GM18951 (cell line): ENCODE measurements around the gene LGALS9.
"Not testable (repeated sequence)": the region's sequence is repeated elsewhere in the genome, so short reads cannot be mapped to it uniquely, and the experiment has no call there.

ENCODE experiments used
- POLR2A ChIP-seq: IDR thresholded peaks from 4 replicates; pipeline ENCODE4 v1.6.1; 2011; ENCODE audit warnings: mild to moderate bottlenecking; ENCODE audit not compliant: insufficient read length, insufficient read depth; ENCODE audit errors: extremely low read depth
- in situ Hi-C: fragments of 300-500 bp; cut with MboI; formaldehyde crosslinking; loops from one replicate; pipeline ENCODE4 v1.12.0; 2022; ENCODE audit warnings: low sequenced_read_pairs, mixed read lengths, inconsistent platforms; ENCODE audit not compliant: unreplicated experiment

LGALS9 gene

GRCh38 chr17:27660436-27660835 lies 29.4 kb downstream of the LGALS9 start:
- no peak for TF ChIP-seq POLR2A
- in situ Hi-C loops: loop anchor here (10.0 kb wide), 1 partner anchor 84 kb away; no protein-coding TSS in a partner anchor

GRCh38 chr17:27663936-27664605 lies 33.1 kb downstream of the LGALS9 start:
- in situ Hi-C loops: loop anchor here (10.0 kb wide), 1 partner anchor 81 kb away; no protein-coding TSS in a partner anchor
- TF ChIP-seq POLR2A: no peak

- TF ChIP-seq POLR2A: no peak
- in situ Hi-C loops: loop anchor here (10.0 kb wide), 1 partner anchor 80 kb away; no protein-coding TSS in a partner anchor
These were observed 33.6 kb downstream of the LGALS9 start for GRCh38 chr17:27664606-27664965.

GRCh38 chr17:27665549-27665948 lies 34.6 kb downstream of the LGALS9 start:
- in situ Hi-C loops: loop anchor here (10.0 kb wide), 1 partner anchor 79 kb away; no protein-coding TSS in a partner anchor
- no peak for TF ChIP-seq POLR2A

GRCh38 chr17:27666270-27666669 lies 35.3 kb downstream of the LGALS9 start:
- in situ Hi-C loops: loop anchor here (10.0 kb wide), 1 partner anchor 79 kb away; no protein-coding TSS in a partner anchor

- in situ Hi-C loops: loop anchor here (10.0 kb wide), 1 partner anchor 78 kb away; no protein-coding TSS in a partner anchor
- TF ChIP-seq POLR2A: no peak
These were observed 36.0 kb downstream of the LGALS9 start for GRCh38 chr17:27666831-27667560.

GRCh38 chr17:27667656-27668487 lies 36.9 kb downstream of the LGALS9 start:
- in situ Hi-C loops: loop anchor here (10.0 kb wide), 1 partner anchor 77 kb away; no protein-coding TSS in a partner anchor
- TF ChIP-seq POLR2A: no peak

- in situ Hi-C loops: loop anchor here (10.0 kb wide), 1 partner anchor 76 kb away; no protein-coding TSS in a partner anchor
- TF ChIP-seq POLR2A: no peak
These were observed 37.5 kb downstream of the LGALS9 start for GRCh38 chr17:27668488-27668823.

GRCh38 chr17:27669136-27669535 lies 38.1 kb downstream of the LGALS9 start:
- no peak for TF ChIP-seq POLR2A

GRCh38 chr17:27669850-27670249 lies 38.9 kb downstream of the LGALS9 start:
- no peak for TF ChIP-seq POLR2A
- in situ Hi-C loops: loop anchor here (10.0 kb wide), 1 partner anchor 75 kb away; no protein-coding TSS in a partner anchor

More at GRCh38 chr17:27669136-27669535, 38.1 kb downstream of the LGALS9 start:
- in situ Hi-C loops: loop anchor here (10.0 kb wide), 1 partner anchor 76 kb away; no protein-coding TSS in a partner anchor

- in situ Hi-C loops: no loop called here
These were observed 40.0 kb downstream of the LGALS9 start for GRCh38 chr17:27670791-27671590.

GRCh38 chr17:27671591-27671910 lies 40.6 kb downstream of the LGALS9 start:
- in situ Hi-C loops: no loop called here
- no peak for TF ChIP-seq POLR2A

More at GRCh38 chr17:27670791-27671590, 40.0 kb downstream of the LGALS9 start:
- TF ChIP-seq POLR2A: no peak

GRCh38 chr17:27671977-27672480 lies 41.0 kb downstream of the LGALS9 start:
- in situ Hi-C loops: not testable (repeated sequence)
